Panc1 (cell line): ENCODE data around the gene THADA. TPM values are rescaled to one million over a fixed set of nuclear protein-coding genes. Genes with fewer than 3 reads are reported as not detected.

Experiments used
- ATAC-seq: fragments of 200-7000 bp; cut with Tn5 transposase; 2 replicates; pipeline ENCODE4 v1.9.1; 2020; ENCODE audit warnings: mild to moderate bottlenecking, moderate library complexity
- BruUV-seq: library from RNA; stranded (reverse); fragments of 400-500 nt; replicated peaks from 2 replicates; lab custom pipeline; 2021; lab: Mats Ljungman, UMichigan
- CTCF ChIA-PET: fragments of 300-600 bp; sonication (Branson Sonifier 250); formaldehyde crosslinking; loops from one replicate; lab custom pipeline; 2022; ENCODE audit warnings: antibody characterized with exemption; lab: Charles Lee
- POLR2A ChIA-PET: fragments of 300-600 bp; sonication (Branson Sonifier 250); formaldehyde crosslinking; loops from one replicate; lab custom pipeline; 2022; ENCODE audit warnings: antibody characterized with exemption; lab: Charles Lee
- DNase-seq: peaks from one replicate; pipeline ENCODE4 v3.0.0-alpha.2; 2010; ENCODE audit warnings: low read depth, low spot score
- H3K27ac ChIP-seq: 2 replicates; pipeline ENCODE4 v1.5.1; 2011; ENCODE audit warnings: mild to moderate bottlenecking, low read length, inconsistent platforms
- H3K27me3 ChIP-seq: fragments of 200-500 bp; sonication (Bioruptor generic); 2 replicates; pipeline ENCODE4 v1.6.0; 2014; ENCODE audit warnings: low read length, inconsistent platforms; ENCODE audit not compliant: control insufficient read depth, insufficient read depth
- H3K36me3 ChIP-seq: fragments of 200-500 bp; sonication (Bioruptor generic); 2 replicates; pipeline ENCODE4 v1.5.1; 2014; ENCODE audit warnings: inconsistent platforms, mild to moderate bottlenecking, low read length, moderate library complexity; ENCODE audit not compliant: control insufficient read depth, insufficient read depth
- H3K4me1 ChIP-seq: 2 replicates; pipeline ENCODE4 v1.5.1; 2011; ENCODE audit warnings: inconsistent platforms, mild to moderate bottlenecking, low read length, moderate library complexity; ENCODE audit not compliant: control insufficient read depth, insufficient read depth
- H3K4me3 ChIP-seq, 2 experiments: 2 replicates each; pipeline ENCODE4 v1.5.1; 2011 to 2012; ENCODE audit warnings: low read depth in 2 of 2, low read length in 2 of 2, mild to moderate bottlenecking in 2 of 2, inconsistent platforms in 1 of 2, moderate library complexity in 1 of 2
- H3K9me3 ChIP-seq: fragments of 200-500 bp; sonication (Bioruptor generic); 2 replicates; pipeline ENCODE4 v1.5.1; 2014; ENCODE audit warnings: low read depth, mild to moderate bottlenecking, inconsistent platforms, low read length, moderate library complexity; ENCODE audit not compliant: control insufficient read depth, insufficient read depth
- CTCF ChIP-seq: fragments of 450-650 bp; IDR thresholded peaks from 2 replicates; pipeline ENCODE4 v1.5.1; 2017; ENCODE audit warnings: mild to moderate bottlenecking
- POLR2AphosphoS5 ChIP-seq: IDR thresholded peaks from 2 replicates; pipeline ENCODE4 v1.6.1; 2012; ENCODE audit warnings: mild to moderate bottlenecking, low read depth, low read length, moderate library complexity
- REST ChIP-seq, 2 experiments: IDR thresholded peaks; 2 replicates each; pipeline ENCODE4 v1.6.1; 2011 to 2012; ENCODE audit warnings: low read depth in 2 of 2, control low read depth in 1 of 2, low read length in 1 of 2, mild to moderate bottlenecking in 1 of 2, moderate library complexity in 1 of 2; ENCODE audit not compliant: insufficient read depth in 1 of 2
- SIN3A ChIP-seq: IDR thresholded peaks from 2 replicates; pipeline ENCODE4 v1.6.1; 2012; ENCODE audit warnings: low read depth, mild to moderate bottlenecking, low read length, moderate library complexity, borderline replicate concordance; ENCODE audit not compliant: insufficient read depth
- TCF7L2 ChIP-seq: IDR thresholded peaks from 2 replicates; pipeline ENCODE4 v1.6.1; 2011; ENCODE audit warnings: mild to moderate bottlenecking, low read depth, low read length, inconsistent platforms
- in situ Hi-C: cut with HindIII; loops from 2 replicates; pipeline ENCODE4 v1.10.0; 2016; ENCODE audit warnings: low sequenced_read_pairs, low pct_unique_long_range_greater_than_20kb
- intact Hi-C: fragments of 100-400 bp; cut with micrococcal nuclease; formaldehyde crosslinking; loops from one replicate; pipeline ENCODE4 v1.10.0; 2022; ENCODE audit not compliant: unreplicated experiment
- total RNA-seq: library from RNA; stranded (reverse); gene quantifications from one replicate; pipeline ENCODE4 v1.2.1, GENCODE V29; 2021; ENCODE audit not compliant: unreplicated experiment

Gene THADA
- total RNA-seq, 1 experiment from 2014 or later, result 37.2 TPM

- no TSS peak for BruUV-seq
- Histone ChIP-seq H3K4me1 (no peaks in the 10 kb centered on the region), H3K4me3 (no peak overlapping the region), H3K36me3 (no peaks in the 10 kb centered on the region), H3K9me3 (no peaks in the 10 kb centered on the region), H3K27ac (no peak overlapping the region), H3K27me3 (no peaks in the 10 kb centered on the region)
- intact Hi-C loops, result no loop called here
- DNase-seq (no peak), ATAC-seq (no peak)
- CTCF ChIA-PET, result no interaction called here
- POLR2A ChIA-PET, result no interaction called here
- TF ChIP-seq SIN3A, result no peak
- no peak for TF ChIP-seq CTCF
- TF ChIP-seq REST (IDR thresholded peaks at IDR 0.05; ENCODE audit: insufficient read depth in 1 of 2, low read depth in 2 of 2, low read length in 1 of 2), result no peak
- no peak for TF ChIP-seq POLR2AphosphoS5
- TF ChIP-seq TCF7L2, result no peak
- in situ Hi-C loops, result no loop called here
These were observed 328.5 kb downstream of the THADA start for GRCh38 chr2:43267381-43267780.

- DNase-seq, result no peak
- no peak for TF ChIP-seq CTCF
- TF ChIP-seq POLR2AphosphoS5, result no peak
- no peak for TF ChIP-seq SIN3A
- no peak for TF ChIP-seq REST (IDR thresholded peaks at IDR 0.05; ENCODE audit: insufficient read depth in 1 of 2, low read depth in 2 of 2, low read length in 1 of 2)
- TF ChIP-seq TCF7L2, result no peak
- H3K9me3 ChIP-seq, result no peaks in the 10 kb centered on the region
- POLR2A ChIA-PET, result interaction anchor here (0.6 kb wide), 1 partner anchor 30 kb away, joined by 3 read pairs; no protein-coding TSS in a partner anchor
- no peak overlapping the region for H3K27ac ChIP-seq
- BruUV-seq, result no TSS peak
- no peaks in the 10 kb centered on the region for H3K4me1 ChIP-seq
- intact Hi-C loops, result no loop called here
- H3K4me3 ChIP-seq, result no peak overlapping the region
- no peaks in the 10 kb centered on the region for H3K27me3 ChIP-seq
- no peak for ATAC-seq
- no peaks in the 10 kb centered on the region for H3K36me3 ChIP-seq
- in situ Hi-C loops, result no loop called here
- CTCF ChIA-PET, result no interaction called here
These were observed 329.1 kb downstream of the THADA start for GRCh38 chr2:43266711-43267111.
